ENCODE data around the gene PABPN1. TPM values are rescaled to one million over a fixed set of nuclear protein-coding genes. Genes with fewer than 3 reads are reported as not detected.

The PABPN1 gene
- total and polyA plus RNA-seq, 2 donors, result 96.4 to 164 TPM

DNA sequence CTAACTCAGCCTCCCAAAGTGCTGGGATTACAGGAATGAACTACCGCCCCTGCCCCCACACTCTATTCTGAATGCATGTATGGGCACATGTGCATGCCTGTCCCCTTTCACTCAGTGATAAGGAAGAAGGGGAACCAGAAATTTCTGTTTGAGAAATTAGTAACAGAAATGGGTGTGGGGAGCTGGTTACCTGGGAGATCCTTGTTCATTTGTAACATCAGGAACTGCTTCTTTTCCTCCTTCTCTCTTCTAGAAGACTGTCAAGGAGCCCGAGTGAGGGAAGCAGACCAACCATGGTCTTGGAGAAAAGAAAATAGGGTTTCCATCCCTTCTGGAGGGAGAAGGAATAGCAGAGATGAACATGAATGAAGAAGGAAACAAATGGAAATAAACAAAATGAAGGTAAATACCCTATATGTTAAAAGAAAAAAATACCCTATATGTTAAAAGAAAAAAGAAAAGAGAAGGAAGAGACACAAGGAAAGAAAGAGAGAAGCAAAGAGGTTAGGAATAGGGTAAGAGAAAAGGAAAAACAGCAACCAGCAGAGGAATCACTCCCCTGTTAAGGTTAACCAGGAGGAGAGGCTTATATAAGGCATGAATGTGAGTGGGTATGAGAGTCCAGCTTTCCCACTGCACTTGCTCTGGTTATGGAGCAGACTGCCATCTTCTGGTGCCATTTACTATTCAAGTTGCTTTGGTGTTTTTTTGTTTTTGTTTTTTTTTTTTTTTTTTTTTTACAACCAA, 21.9 kb upstream of the PABPN1 start:
- H3K4me1 ChIP-seq (ENCODE audit: control insufficient read depth in 2 of 2, insufficient read depth in 2 of 2, low read length in 2 of 2), result peaks cover 14 to 31% of the 10 kb centered on the region in 2 donors
- H3K27ac ChIP-seq (ENCODE audit: low read depth in 1 of 2, low read length in 1 of 2), result no peak overlapping the region
- peak in 3 of 9 donors; percentile 32 to 69 (median 35) for DNase-seq (ENCODE audit: low read depth in 6 of 9, low spot score in 9 of 9)
- 96% methylated on average over 2 of the region's 2 CpGs for WGBS
- no peak overlapping the region for H3K4me3 ChIP-seq (ENCODE audit: low read length in 2 of 2)
- H3K36me3 ChIP-seq (ENCODE audit: control insufficient read depth in 2 of 2, insufficient read depth in 2 of 2, low read length in 1 of 2), result peaks cover 12 to 29% of the 10 kb centered on the region in 2 donors
- peaks cover 0 to 1% of the 10 kb centered on the region in 2 donors for H3K9me3 ChIP-seq (ENCODE audit: control insufficient read depth in 2 of 2, insufficient read depth in 1 of 2, low read length in 1 of 2)
- H3K27me3 ChIP-seq (ENCODE audit: control insufficient read depth in 2 of 2, insufficient read depth in 1 of 2, low read length in 1 of 2), result no peaks in the 10 kb centered on the region

DNA sequence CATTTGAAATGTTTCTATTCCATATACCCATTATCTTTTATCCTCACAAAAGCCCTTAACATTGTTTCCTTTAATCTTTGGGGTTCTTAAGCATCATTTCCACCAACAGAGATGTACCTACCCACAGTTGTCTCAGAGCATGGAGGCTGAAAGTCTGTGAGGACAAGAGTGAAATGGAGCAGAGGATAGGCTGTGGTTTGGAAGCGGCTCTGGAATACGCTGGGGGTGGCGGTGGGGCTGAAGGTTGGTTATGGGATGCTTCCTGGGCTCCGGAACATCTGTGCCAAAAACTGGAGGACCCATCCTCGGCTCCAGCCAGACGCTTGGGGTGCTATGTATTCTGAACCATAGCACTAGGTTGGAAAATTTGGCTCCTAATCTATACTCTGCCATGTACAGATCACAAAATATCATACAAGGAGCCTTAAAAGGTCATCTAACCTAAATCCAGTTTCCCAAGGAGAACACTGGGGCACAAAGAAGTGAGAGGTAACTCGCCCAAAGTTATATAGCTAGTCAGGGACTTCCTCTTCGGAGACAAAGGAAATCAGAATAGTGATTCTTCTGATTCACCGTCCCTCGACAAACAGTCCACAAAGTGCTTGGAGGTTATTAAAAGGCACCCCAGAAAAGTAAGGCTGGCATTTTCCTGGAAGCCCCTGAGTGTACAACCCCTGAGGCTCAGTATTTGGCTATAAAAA, 21.1 kb upstream of the PABPN1 start:
- Histone ChIP-seq H3K4me1 (ENCODE audit: control insufficient read depth in 2 of 2, insufficient read depth in 2 of 2, low read length in 2 of 2) (peaks cover 10 to 23% of the 10 kb centered on the region in 2 donors), H3K27ac (ENCODE audit: low read depth in 1 of 2, low read length in 1 of 2) (peak overlapping the region; percentile 97 to 98), H3K36me3 (ENCODE audit: control insufficient read depth in 2 of 2, insufficient read depth in 2 of 2, low read length in 1 of 2) (peaks cover 12 to 29% of the 10 kb centered on the region in 2 donors), H3K4me3 (ENCODE audit: low read length in 2 of 2) (peak overlapping the region; percentile 67 to 86), H3K9me3 (ENCODE audit: control insufficient read depth in 2 of 2, insufficient read depth in 1 of 2, low read length in 1 of 2) (peaks cover 0 to 1% of the 10 kb centered on the region in 2 donors), H3K27me3 (ENCODE audit: control insufficient read depth in 2 of 2, insufficient read depth in 1 of 2, low read length in 1 of 2) (no peaks in the 10 kb centered on the region)
- WGBS, result 71% methylated on average over 10 of the region's 10 CpGs
- DNase-seq (ENCODE audit: low read depth in 6 of 9, low spot score in 9 of 9), result no peak

DNA sequence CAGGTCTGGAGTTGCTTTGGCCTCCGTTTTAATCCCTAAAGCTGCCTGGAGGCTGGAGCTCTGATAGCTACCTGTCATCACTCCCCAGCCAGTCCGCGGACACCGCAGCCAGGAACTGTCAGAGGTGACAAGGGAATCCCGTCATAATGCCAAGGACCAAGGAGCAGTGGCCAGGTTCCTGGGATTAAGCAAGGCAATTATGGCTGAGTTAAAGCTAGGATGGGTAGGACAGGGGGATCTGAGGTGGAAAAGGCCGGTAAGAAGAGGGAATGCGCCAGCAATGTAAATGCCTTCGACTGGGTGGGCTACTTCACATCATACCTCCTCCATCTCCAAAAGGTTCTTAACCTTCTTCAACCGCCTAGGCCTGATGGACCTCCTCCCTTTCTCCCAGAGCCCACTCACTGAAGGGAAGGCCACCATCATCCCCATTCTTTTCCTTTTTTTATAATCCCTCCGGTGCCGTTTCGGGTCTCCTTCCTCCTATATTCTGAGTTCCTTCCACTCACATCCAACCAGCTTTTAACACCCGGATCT, 20.5 kb upstream of the PABPN1 start:
- WGBS, result 7% methylated on average over 13 of the region's 13 CpGs
- Histone ChIP-seq H3K4me3 (ENCODE audit: low read length in 2 of 2) (peak overlapping the region; percentile 67 to 86), H3K27ac (ENCODE audit: low read depth in 1 of 2, low read length in 1 of 2) (peak overlapping the region; percentile 97 to 98), H3K27me3 (ENCODE audit: control insufficient read depth in 2 of 2, insufficient read depth in 1 of 2, low read length in 1 of 2) (no peaks in the 10 kb centered on the region), H3K9me3 (ENCODE audit: control insufficient read depth in 2 of 2, insufficient read depth in 1 of 2, low read length in 1 of 2) (peaks cover 0 to 1% of the 10 kb centered on the region in 2 donors), H3K36me3 (ENCODE audit: control insufficient read depth in 2 of 2, insufficient read depth in 2 of 2, low read length in 1 of 2) (peaks cover 12 to 29% of the 10 kb centered on the region in 2 donors), H3K4me1 (ENCODE audit: control insufficient read depth in 2 of 2, insufficient read depth in 2 of 2, low read length in 2 of 2) (peaks cover 8 to 23% of the 10 kb centered on the region in 2 donors)
- DNase-seq (ENCODE audit: low read depth in 6 of 9, low spot score in 9 of 9), result peak in 1 of 9 donors; percentile 13

DNA sequence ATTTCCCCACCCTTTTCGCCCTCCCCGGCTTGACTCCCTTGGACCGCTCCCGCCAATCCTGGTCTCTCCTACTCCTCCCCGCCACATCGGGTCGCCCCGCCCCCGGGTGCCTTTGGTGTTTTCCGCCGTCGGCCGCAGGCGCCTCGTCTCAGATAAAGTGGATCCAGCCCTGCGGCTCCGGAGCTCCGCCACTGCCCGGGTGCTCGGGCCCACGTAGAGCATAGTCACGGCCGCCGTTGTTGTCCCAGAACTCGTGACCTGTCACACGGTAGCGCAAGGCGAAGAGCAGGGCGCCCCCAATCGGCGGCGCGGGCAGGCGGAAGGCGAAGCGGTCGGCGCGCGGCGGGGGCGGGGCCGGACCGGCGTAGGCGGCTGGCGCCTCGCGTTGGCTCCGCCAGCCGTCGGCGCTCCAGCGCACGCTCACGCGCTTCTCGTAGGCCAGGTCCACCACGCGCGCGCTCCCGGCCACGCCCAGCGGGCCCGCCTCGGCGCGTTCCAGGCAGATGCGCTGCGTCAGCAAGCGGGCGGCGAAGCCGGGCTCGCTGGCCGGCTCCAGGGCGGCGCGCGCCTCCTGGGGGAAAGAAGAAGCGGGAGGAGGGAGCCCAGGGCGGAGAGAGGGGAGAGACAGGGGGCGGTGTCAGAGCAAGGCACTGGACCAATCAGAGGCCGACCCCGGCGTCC, 19.8 kb upstream of the PABPN1 start:
- peaks cover 12 to 25% of the 10 kb centered on the region in 2 donors for H3K36me3 ChIP-seq (ENCODE audit: control insufficient read depth in 2 of 2, insufficient read depth in 2 of 2, low read length in 1 of 2)
- peaks cover 0 to 1% of the 10 kb centered on the region in 2 donors for H3K9me3 ChIP-seq (ENCODE audit: control insufficient read depth in 2 of 2, insufficient read depth in 1 of 2, low read length in 1 of 2)
- H3K27ac ChIP-seq (ENCODE audit: low read depth in 1 of 2, low read length in 1 of 2), result peak overlapping the region; percentile 97 to 98
- peaks cover 0 to 3% of the 10 kb centered on the region in 2 donors for H3K27me3 ChIP-seq (ENCODE audit: control insufficient read depth in 2 of 2, insufficient read depth in 1 of 2, low read length in 1 of 2)
- DNase-seq (ENCODE audit: low read depth in 6 of 9, low spot score in 9 of 9), result peak; percentile 81 to 98 (median 95)
- WGBS, result under 1% methylated on average over 87 of the region's 87 CpGs
- H3K4me1 ChIP-seq (ENCODE audit: control insufficient read depth in 2 of 2, insufficient read depth in 2 of 2, low read length in 2 of 2), result peaks cover 11 to 30% of the 10 kb centered on the region in 2 donors
- H3K4me3 ChIP-seq (ENCODE audit: low read length in 2 of 2), result peak overlapping the region; percentile 67 to 86

DNA sequence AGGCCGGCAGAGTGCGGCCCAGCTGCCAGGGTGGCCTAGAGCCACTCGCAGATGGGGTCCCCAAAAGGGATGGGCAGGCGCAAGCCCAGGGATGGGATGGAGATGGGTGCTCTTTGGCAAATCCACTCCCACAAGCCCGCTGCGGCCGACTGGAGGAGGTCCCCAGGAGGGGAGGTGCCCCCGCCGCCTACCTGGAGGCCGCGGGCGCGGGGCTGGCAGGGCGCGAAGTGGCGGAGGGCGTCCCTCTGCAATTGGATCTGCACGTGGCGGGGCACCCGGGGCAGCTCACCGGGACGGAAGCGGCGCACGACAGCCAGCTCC, 19.3 kb upstream of the PABPN1 start:
- under 1% methylated on average over 25 of the region's 25 CpGs for WGBS
- Histone ChIP-seq H3K9me3 (ENCODE audit: control insufficient read depth in 2 of 2, insufficient read depth in 1 of 2, low read length in 1 of 2) (peaks cover 0 to 1% of the 10 kb centered on the region in 2 donors), H3K4me1 (ENCODE audit: control insufficient read depth in 2 of 2, insufficient read depth in 2 of 2, low read length in 2 of 2) (peaks cover 14 to 35% of the 10 kb centered on the region in 2 donors), H3K27me3 (ENCODE audit: control insufficient read depth in 2 of 2, insufficient read depth in 1 of 2, low read length in 1 of 2) (peaks cover 0 to 8% of the 10 kb centered on the region in 2 donors), H3K4me3 (ENCODE audit: low read length in 2 of 2) (peak overlapping the region; percentile 67 to 79), H3K27ac (ENCODE audit: low read depth in 1 of 2, low read length in 1 of 2) (peak overlapping the region; percentile 97 to 98), H3K36me3 (ENCODE audit: control insufficient read depth in 2 of 2, insufficient read depth in 2 of 2, low read length in 1 of 2) (peaks cover 12 to 24% of the 10 kb centered on the region in 2 donors)
- no peak for DNase-seq (ENCODE audit: low read depth in 6 of 9, low spot score in 9 of 9)

DNA sequence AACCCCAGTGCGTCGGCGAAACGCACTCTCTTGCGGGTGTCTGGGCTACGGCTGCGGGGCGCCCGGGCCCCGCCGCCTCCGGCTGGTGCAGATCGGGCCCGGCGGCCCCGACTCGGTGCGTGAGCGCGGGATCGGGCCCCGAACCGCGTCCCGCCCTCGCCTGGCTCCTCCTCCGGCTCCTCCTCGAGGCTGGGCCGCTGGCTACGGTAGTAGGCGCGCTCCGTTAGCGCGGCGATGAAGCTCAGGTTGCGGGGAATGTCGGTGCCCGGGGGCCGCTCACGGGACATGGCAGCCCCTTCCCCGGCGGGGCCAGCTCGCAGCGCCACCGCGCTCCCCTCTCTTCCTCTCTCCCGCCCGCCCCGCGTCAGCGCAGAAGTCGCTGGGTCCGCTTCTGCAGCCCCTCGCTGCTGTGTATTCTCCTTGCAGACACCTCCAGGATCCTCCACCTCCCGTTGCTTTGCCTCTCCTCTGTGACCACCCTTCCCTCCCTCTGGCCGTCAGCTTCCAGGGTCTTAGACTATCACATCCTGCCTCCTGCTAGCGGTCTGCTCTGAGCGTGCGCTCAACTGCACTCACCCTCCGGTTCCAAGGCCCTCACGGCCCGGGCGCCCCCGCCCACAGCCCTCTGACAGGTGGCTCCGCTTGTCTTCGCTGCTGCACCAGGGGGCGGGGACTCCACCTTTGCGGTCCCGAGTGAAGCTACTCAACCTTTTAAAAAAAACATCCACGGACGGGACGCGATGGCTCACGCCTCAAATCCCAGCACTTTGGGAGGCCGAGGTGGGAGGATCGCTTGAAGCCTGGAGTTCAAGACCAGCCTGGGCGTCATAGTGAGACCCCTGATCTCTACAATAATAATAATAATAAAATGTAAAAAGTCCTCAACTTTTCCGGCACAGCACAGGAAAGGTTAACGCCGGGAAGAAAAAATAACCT, 18.7 kb upstream of the PABPN1 start, which contains the start of gene PPP1R3E:
Gene PPP1R3E, minus strand, starts transcription at position 570 of the 936 bp plus-strand sequence. Its CDS starts 283 bp downstream, at position 287.
- peaks cover 14 to 37% of the 10 kb centered on the region in 2 donors for H3K4me1 ChIP-seq (ENCODE audit: control insufficient read depth in 2 of 2, insufficient read depth in 2 of 2, low read length in 2 of 2)
- 2% methylated on average over 81 of the region's 81 CpGs for WGBS

DNA sequence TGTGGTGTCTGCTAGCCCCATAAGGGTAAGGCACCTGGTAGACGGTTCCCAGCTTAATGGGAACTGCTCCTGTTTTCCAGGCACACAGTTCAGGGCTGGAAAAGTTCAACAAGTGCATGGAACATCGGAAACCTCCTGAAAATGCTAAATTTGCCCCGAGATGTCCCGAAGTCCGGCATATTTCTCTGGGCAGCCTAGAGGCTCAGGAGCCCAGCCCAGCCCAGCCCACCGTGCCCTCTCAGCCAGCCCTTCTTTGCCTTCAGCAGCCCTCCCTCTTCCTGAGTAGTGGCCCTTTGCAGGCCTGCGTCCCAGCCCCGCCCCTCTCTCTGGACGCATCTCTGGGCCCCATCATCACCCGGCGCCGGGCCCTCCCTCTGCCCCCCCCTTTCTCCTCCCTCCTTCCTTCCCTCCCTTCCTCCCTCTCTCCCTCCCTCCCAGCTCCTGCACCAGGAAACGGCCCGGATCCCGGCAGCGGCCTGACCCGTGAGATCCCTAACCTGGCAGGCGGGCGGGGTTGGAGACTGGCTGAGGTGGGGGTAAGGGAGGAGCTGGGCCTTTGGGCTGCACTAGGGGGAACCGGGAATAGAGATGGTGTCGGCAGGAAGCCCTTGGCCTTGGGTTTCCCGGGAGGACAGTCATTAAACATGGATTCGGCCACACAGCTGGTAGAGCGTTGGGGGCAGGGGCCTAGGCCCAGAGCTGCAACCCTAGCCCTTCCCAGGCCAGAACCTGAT, 14.7 kb upstream of the PABPN1 start, which contains the start of gene BCL2L2:
Gene BCL2L2, plus strand, starts transcription at position 422 of the 734 bp plus-strand sequence. CDS start 935 bp downstream, outside the sequence.
- Histone ChIP-seq H3K9me3 (ENCODE audit: control insufficient read depth in 2 of 2, insufficient read depth in 1 of 2, low read length in 1 of 2) (peaks cover 0 to 1% of the 10 kb centered on the region in 2 donors), H3K4me3 (ENCODE audit: low read length in 2 of 2) (peak within 1 kb of the TSS; percentile 36 to 47), H3K36me3 (ENCODE audit: control insufficient read depth in 2 of 2, insufficient read depth in 2 of 2, low read length in 1 of 2) (no peaks in the 10 kb centered on the region), H3K4me1 (ENCODE audit: control insufficient read depth in 2 of 2, insufficient read depth in 2 of 2, low read length in 2 of 2) (peaks cover 6 to 25% of the 10 kb centered on the region in 2 donors), H3K27me3 (ENCODE audit: control insufficient read depth in 2 of 2, insufficient read depth in 1 of 2, low read length in 1 of 2) (peaks cover 0 to 9% of the 10 kb centered on the region in 2 donors), H3K27ac (ENCODE audit: low read depth in 1 of 2, low read length in 1 of 2) (peak within 1 kb of the TSS; percentile 62 to 86)
- 5% methylated on average over 24 of the region's 24 CpGs for WGBS
- peak in 2 of 9 donors; percentile 28 to 46 for DNase-seq (ENCODE audit: low read depth in 6 of 9, low spot score in 9 of 9)

More for the DNA sequence above, 18.7 kb upstream of the PABPN1 start, which contains the start of gene PPP1R3E:
- Histone ChIP-seq H3K27ac (ENCODE audit: low read depth in 1 of 2, low read length in 1 of 2) (peak within 1 kb of the TSS; percentile 97 to 98), H3K9me3 (ENCODE audit: control insufficient read depth in 2 of 2, insufficient read depth in 1 of 2, low read length in 1 of 2) (peaks cover 0 to 1% of the 10 kb centered on the region in 2 donors), H3K36me3 (ENCODE audit: control insufficient read depth in 2 of 2, insufficient read depth in 2 of 2, low read length in 1 of 2) (peaks cover 9 to 17% of the 10 kb centered on the region in 2 donors), H3K27me3 (ENCODE audit: control insufficient read depth in 2 of 2, insufficient read depth in 1 of 2, low read length in 1 of 2) (peaks cover 0 to 9% of the 10 kb centered on the region in 2 donors), H3K4me3 (ENCODE audit: low read length in 2 of 2) (peak within 1 kb of the TSS; percentile 67 to 79)
- DNase-seq (ENCODE audit: low read depth in 6 of 9, low spot score in 9 of 9), result peak in 7 of 9 donors; percentile 77 to 94 (median 85)
